A673 (cell line): ENCODE results near the gene S100G. TPM values are rescaled to one million over a fixed set of nuclear protein-coding genes. Genes with fewer than 3 reads are reported as not detected.

Experiments
- BruUV-seq: library from RNA; stranded (reverse); fragments of 400-500 nt; replicated peaks from 2 replicates; lab custom pipeline; 2021; lab: Mats Ljungman, UMichigan
- CTCF ChIA-PET: fragments of 300-600 bp; sonication (Branson Sonifier 250); formaldehyde crosslinking; loops from one replicate; lab custom pipeline; 2022; ENCODE audit warnings: antibody characterized with exemption; lab: Charles Lee
- POLR2A ChIA-PET: fragments of 300-600 bp; sonication (Branson Sonifier 250); formaldehyde crosslinking; loops from one replicate; lab custom pipeline; 2022; ENCODE audit warnings: antibody characterized with exemption; ENCODE audit not compliant: low non-redundant PET; lab: Charles Lee
- DNase-seq: peaks from one replicate; pipeline ENCODE4 v3.0.0-alpha.2; 2015; ENCODE audit warnings: low spot score
- H3K27ac ChIP-seq: fragments of 200-600 bp; sonication (generic); 2 replicates; pipeline ENCODE4 v1.5.1; 2016; ENCODE audit warnings: mixed run types, low read depth, mild to moderate bottlenecking, mixed read lengths, antibody characterized with exemption, low read length; ENCODE audit not compliant: poor library complexity, severe bottlenecking
- H3K27me3 ChIP-seq: fragments of 200-600 bp; sonication (generic); replicated peaks from 2 replicates; pipeline ENCODE4 v1.6.1; 2017; ENCODE audit warnings: mixed run types, low read depth, mild to moderate bottlenecking, mixed read lengths, antibody characterized with exemption, low read length; ENCODE audit not compliant: insufficient read depth, poor library complexity
- H3K36me3 ChIP-seq: fragments of 200-600 bp; sonication (generic); 2 replicates; pipeline ENCODE4 v1.6.1; 2016; ENCODE audit warnings: mixed run types, mild to moderate bottlenecking, mixed read lengths, antibody characterized with exemption, low read length; ENCODE audit not compliant: insufficient read depth, poor library complexity, severe bottlenecking
- H3K4me1 ChIP-seq: fragments of 200-600 bp; sonication (generic); 2 replicates; pipeline ENCODE4 v1.6.1; 2017; ENCODE audit warnings: mixed run types, mild to moderate bottlenecking, mixed read lengths, antibody characterized with exemption, low read length; ENCODE audit not compliant: insufficient read depth, poor library complexity, severe bottlenecking
- H3K4me3 ChIP-seq: fragments of 200-600 bp; sonication (generic); 2 replicates; pipeline ENCODE4 v1.5.1; 2016; ENCODE audit warnings: low read depth, mixed run types, mild to moderate bottlenecking, mixed read lengths, low read length; ENCODE audit not compliant: poor library complexity, severe bottlenecking
- H3K9me3 ChIP-seq: fragments of 200-600 bp; sonication (generic); 2 replicates; pipeline ENCODE4 v1.6.1; 2016; ENCODE audit warnings: mixed run types, low read depth, mild to moderate bottlenecking, mixed read lengths, antibody characterized with exemption, low read length; ENCODE audit not compliant: poor library complexity, severe bottlenecking
- CTCF ChIP-seq: fragments of 300-800, 200-600 bp; sonication (generic); conservative IDR thresholded peaks from 2 replicates; pipeline ENCODE4 v1.5.1; 2017; ENCODE audit warnings: low read depth, mild to moderate bottlenecking, antibody characterized with exemption, low read length, moderate library complexity, mixed read lengths
- EZH2 ChIP-seq: fragments of 200-600 bp; sonication (generic); IDR thresholded peaks from 2 replicates; pipeline ENCODE4 v1.6.1; 2017; ENCODE audit warnings: borderline replicate concordance, low read depth, mild to moderate bottlenecking, mixed read lengths, antibody characterized with exemption, low read length; ENCODE audit not compliant: poor library complexity, severe bottlenecking
- intact Hi-C: fragments of 100-400 bp; cut with micrococcal nuclease; formaldehyde crosslinking; loops from one replicate; pipeline ENCODE4 v1.10.0; 2022; ENCODE audit not compliant: unreplicated experiment
- total RNA-seq: library from RNA; stranded (reverse); gene quantifications from 2 replicates; pipeline ENCODE4 v1.2.3, GENCODE V29; 2021

S100G gene
- total RNA-seq, 1 experiment from 2014 or later, result not detected

DNA sequence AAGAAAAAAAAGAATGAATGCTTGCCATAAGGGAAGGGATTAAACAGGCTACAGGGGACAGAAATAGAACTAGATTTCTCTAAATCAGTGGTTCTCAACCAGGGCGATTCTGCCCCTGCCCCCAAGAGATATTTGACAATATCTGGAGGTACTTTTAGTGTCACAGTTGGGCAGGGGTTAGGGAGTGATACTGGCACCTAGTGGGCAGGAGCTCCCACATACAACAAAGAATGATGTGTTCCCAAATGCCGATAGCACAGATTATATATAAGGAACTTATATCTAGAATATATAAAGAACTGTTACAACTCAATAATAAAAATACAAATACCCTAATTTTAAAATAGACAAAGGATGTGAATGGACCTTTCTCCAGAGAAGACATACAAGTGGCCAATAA, 14.7 kb downstream of the S100G start:
- TF ChIP-seq EZH2 (no peak), CTCF (peak; percentile 23; the same call in 1 of the 2 replicates)
- Histone ChIP-seq H3K9me3 (no peaks in the 10 kb centered on the region), H3K27me3 (no peaks in the 10 kb centered on the region), H3K27ac (no peak overlapping the region), H3K4me1 (no peaks in the 10 kb centered on the region), H3K36me3 (no peaks in the 10 kb centered on the region), H3K4me3 (no peak overlapping the region)
- ChIA-PET CTCF (interaction anchor here (0.7 kb wide), 1 partner anchor 810 kb away, joined by 3 read pairs; the partner anchor contains the start of gene AP1S2), POLR2A (no interaction called here)
- intact Hi-C loops, result no loop called here
- DNase-seq, result no peak
- BruUV-seq, result no TSS peak

GRCh38 chrX:16665089-16665488, 15.1 kb downstream of the S100G start:
- no TSS peak for BruUV-seq
- intact Hi-C loops, result no loop called here
- H3K4me3 ChIP-seq, result no peak overlapping the region
- no peak overlapping the region for H3K27ac ChIP-seq
- no peaks in the 10 kb centered on the region for H3K36me3 ChIP-seq
- TF ChIP-seq CTCF (no peak), EZH2 (no peak)
- ChIA-PET POLR2A (no interaction called here), CTCF (interaction anchor here (0.7 kb wide), 1 partner anchor 810 kb away, joined by 3 read pairs; the partner anchor contains the start of gene AP1S2)
- peak; percentile 9 for DNase-seq
- no peaks in the 10 kb centered on the region for H3K9me3 ChIP-seq
- no peaks in the 10 kb centered on the region for H3K27me3 ChIP-seq
- no peaks in the 10 kb centered on the region for H3K4me1 ChIP-seq

GRCh38 chrX:16666541-16666940, 16.6 kb downstream of the S100G start:
- Histone ChIP-seq H3K27ac (no peak overlapping the region), H3K4me1 (no peaks in the 10 kb centered on the region), H3K4me3 (no peak overlapping the region), H3K27me3 (no peaks in the 10 kb centered on the region), H3K36me3 (no peaks in the 10 kb centered on the region), H3K9me3 (no peaks in the 10 kb centered on the region)
- no TSS peak for BruUV-seq
- TF ChIP-seq CTCF (no peak), EZH2 (no peak)
- peak; percentile 46 for DNase-seq
- POLR2A ChIA-PET, result no interaction called here
- intact Hi-C loops, result no loop called here
- CTCF ChIA-PET, result interaction anchor here (0.6 kb wide), 1 partner anchor 230 kb away, joined by 7 read pairs; no protein-coding TSS in a partner anchor
